ENCODE measurements around the gene MMD. TPM values are rescaled to one million over a fixed set of nuclear protein-coding genes. Genes with fewer than 3 reads are reported as not detected.

MMD gene
- total RNA-seq, 1 donor from 2014 or later: 22.3 TPM

- Histone ChIP-seq H3K36me3 (ENCODE audit: control insufficient read depth, insufficient read depth, low read length) (no peaks in the 10 kb centered on the region), H3K4me3 (ENCODE audit: low read depth, low read length) (no peak overlapping the region), H3K27me3 (ENCODE audit: control insufficient read depth, insufficient read depth, low read length) (no peaks in the 10 kb centered on the region)
- no peak for TF ChIP-seq CTCF (IDR thresholded peaks at IDR 0.05; ENCODE audit: insufficient read depth, low read length, poor library complexity, severe bottlenecking)
- no peak for DNase-seq (ENCODE audit: low read depth)
Measured at GRCh38 chr17:55442462-55442861, 20.8 kb upstream of the MMD start.

- no peak overlapping the region for H3K4me3 ChIP-seq (ENCODE audit: low read depth, low read length)
- H3K36me3 ChIP-seq (ENCODE audit: control insufficient read depth, insufficient read depth, low read length): no peaks in the 10 kb centered on the region
- no peak for DNase-seq (ENCODE audit: low read depth)
- TF ChIP-seq CTCF (IDR thresholded peaks at IDR 0.05; ENCODE audit: insufficient read depth, low read length, poor library complexity, severe bottlenecking): no peak
- H3K27me3 ChIP-seq (ENCODE audit: control insufficient read depth, insufficient read depth, low read length): no peaks in the 10 kb centered on the region
Measured at GRCh38 chr17:55441544-55441943, 19.9 kb upstream of the MMD start.

- DNase-seq (ENCODE audit: low read depth): no peak
- H3K36me3 ChIP-seq (ENCODE audit: control insufficient read depth, insufficient read depth, low read length): no peaks in the 10 kb centered on the region
Measured at GRCh38 chr17:55440391-55440790, 18.8 kb upstream of the MMD start.

GRCh38 chr17:55437159-55437605 is 15.5 kb upstream of the MMD start:
- H3K27me3 ChIP-seq (ENCODE audit: control insufficient read depth, insufficient read depth, low read length): no peaks in the 10 kb centered on the region
- no peaks in the 10 kb centered on the region for H3K36me3 ChIP-seq (ENCODE audit: control insufficient read depth, insufficient read depth, low read length)
- no peak for TF ChIP-seq CTCF (IDR thresholded peaks at IDR 0.05; ENCODE audit: insufficient read depth, low read length, poor library complexity, severe bottlenecking)
- no peak overlapping the region for H3K4me3 ChIP-seq (ENCODE audit: low read depth, low read length)
- DNase-seq (ENCODE audit: low read depth): no peak

More at GRCh38 chr17:55440391-55440790, 18.8 kb upstream of the MMD start:
- TF ChIP-seq CTCF (IDR thresholded peaks at IDR 0.05; ENCODE audit: insufficient read depth, low read length, poor library complexity, severe bottlenecking): no peak
- Histone ChIP-seq H3K27me3 (ENCODE audit: control insufficient read depth, insufficient read depth, low read length) (no peaks in the 10 kb centered on the region), H3K4me3 (ENCODE audit: low read depth, low read length) (no peak overlapping the region)

GRCh38 chr17:55436224-55437158 is 14.9 kb upstream of the MMD start:
- no peaks in the 10 kb centered on the region for H3K36me3 ChIP-seq (ENCODE audit: control insufficient read depth, insufficient read depth, low read length)
- no peak overlapping the region for H3K4me3 ChIP-seq (ENCODE audit: low read depth, low read length)
- no peaks in the 10 kb centered on the region for H3K27me3 ChIP-seq (ENCODE audit: control insufficient read depth, insufficient read depth, low read length)
- DNase-seq (ENCODE audit: low read depth): no peak
- TF ChIP-seq CTCF (IDR thresholded peaks at IDR 0.05; ENCODE audit: insufficient read depth, low read length, poor library complexity, severe bottlenecking): no peak
